ENCODE data around the gene DAB2IP. TPM values are rescaled to one million over a fixed set of nuclear protein-coding genes. Genes with fewer than 3 reads are reported as not detected.

DAB2IP gene
- total and polyA plus RNA-seq, 4 donors = 16.6 to 58.9 (median 40.3) TPM

- no peaks in the 10 kb centered on the region for H3K9me3 ChIP-seq (ENCODE audit: control insufficient read depth, insufficient read depth, low read length)
- no peak for DNase-seq (ENCODE audit: low read depth in 4 of 6, low spot score in 6 of 6)
- no peak overlapping the region for H3K27ac ChIP-seq (ENCODE audit: low read depth, low read length)
- H3K4me1 ChIP-seq (ENCODE audit: control insufficient read depth, insufficient read depth, low read length) = peaks cover 45% of the 10 kb centered on the region
- H3K36me3 ChIP-seq (ENCODE audit: control insufficient read depth, insufficient read depth, low read length) = peaks cover 78% of the 10 kb centered on the region
- H3K4me3 ChIP-seq (ENCODE audit: low read depth, low read length) = no peak overlapping the region
- 91% methylated on average over 19 of the region's 19 CpGs for WGBS (ENCODE audit: insufficient coverage)
- no peaks in the 10 kb centered on the region for H3K27me3 ChIP-seq (ENCODE audit: control insufficient read depth, insufficient read depth, low read length)
Measured at GRCh38 chr9:121773954-121774714, 122.7 kb downstream of the DAB2IP start.

- H3K4me1 ChIP-seq (ENCODE audit: control insufficient read depth, insufficient read depth, low read length) = peaks cover 51% of the 10 kb centered on the region
- WGBS (ENCODE audit: insufficient coverage) = 77% methylated on average over 16 of the region's 26 CpGs
- DNase-seq (ENCODE audit: low read depth in 4 of 6, low spot score in 6 of 6) = peak in 1 of 6 donors; percentile 55
- H3K27me3 ChIP-seq (ENCODE audit: control insufficient read depth, insufficient read depth, low read length) = no peaks in the 10 kb centered on the region
- peaks cover 71% of the 10 kb centered on the region for H3K36me3 ChIP-seq (ENCODE audit: control insufficient read depth, insufficient read depth, low read length)
- H3K9me3 ChIP-seq (ENCODE audit: control insufficient read depth, insufficient read depth, low read length) = no peaks in the 10 kb centered on the region
- H3K4me3 ChIP-seq (ENCODE audit: low read depth, low read length) = no peak overlapping the region
- H3K27ac ChIP-seq (ENCODE audit: low read depth, low read length) = no peak overlapping the region
Measured at GRCh38 chr9:121774715-121775613, 123.5 kb downstream of the DAB2IP start.

- H3K36me3 ChIP-seq (ENCODE audit: control insufficient read depth, insufficient read depth, low read length) = peaks cover 72% of the 10 kb centered on the region
- H3K9me3 ChIP-seq (ENCODE audit: control insufficient read depth, insufficient read depth, low read length) = no peaks in the 10 kb centered on the region
- H3K27me3 ChIP-seq (ENCODE audit: control insufficient read depth, insufficient read depth, low read length) = no peaks in the 10 kb centered on the region
- WGBS (ENCODE audit: insufficient coverage) = 97% methylated on average over 23 of the region's 23 CpGs
- H3K4me1 ChIP-seq (ENCODE audit: control insufficient read depth, insufficient read depth, low read length) = peaks cover 60% of the 10 kb centered on the region
- H3K27ac ChIP-seq (ENCODE audit: low read depth, low read length) = no peak overlapping the region
- DNase-seq (ENCODE audit: low read depth in 4 of 6, low spot score in 6 of 6) = no peak
- H3K4me3 ChIP-seq (ENCODE audit: low read depth, low read length) = no peak overlapping the region
Measured at GRCh38 chr9:121776001-121776738, 124.7 kb downstream of the DAB2IP start.

GRCh38 chr9:121776739-121777637, 125.6 kb downstream of the DAB2IP start:
- H3K27ac ChIP-seq (ENCODE audit: low read depth, low read length) = no peak overlapping the region
- peaks cover 72% of the 10 kb centered on the region for H3K36me3 ChIP-seq (ENCODE audit: control insufficient read depth, insufficient read depth, low read length)
- WGBS (ENCODE audit: insufficient coverage) = 92% methylated on average over 4 of the region's 8 CpGs

GRCh38 chr9:121778252-121779225, 127.1 kb downstream of the DAB2IP start:
- H3K9me3 ChIP-seq (ENCODE audit: control insufficient read depth, insufficient read depth, low read length) = no peaks in the 10 kb centered on the region
- H3K4me3 ChIP-seq (ENCODE audit: low read depth, low read length) = no peak overlapping the region
- WGBS (ENCODE audit: insufficient coverage) = no CpG with 5 or more reads among the region's 4 CpGs
- no peaks in the 10 kb centered on the region for H3K27me3 ChIP-seq (ENCODE audit: control insufficient read depth, insufficient read depth, low read length)
- peak overlapping the region; percentile 49 for H3K27ac ChIP-seq (ENCODE audit: low read depth, low read length)
- H3K4me1 ChIP-seq (ENCODE audit: control insufficient read depth, insufficient read depth, low read length) = peaks cover 54% of the 10 kb centered on the region
- peak in 2 of 6 donors; percentile 67 to 72 for DNase-seq (ENCODE audit: low read depth in 4 of 6, low spot score in 6 of 6)
- H3K36me3 ChIP-seq (ENCODE audit: control insufficient read depth, insufficient read depth, low read length) = peaks cover 72% of the 10 kb centered on the region

More at GRCh38 chr9:121776739-121777637, 125.6 kb downstream of the DAB2IP start:
- peaks cover 54% of the 10 kb centered on the region for H3K4me1 ChIP-seq (ENCODE audit: control insufficient read depth, insufficient read depth, low read length)
- no peaks in the 10 kb centered on the region for H3K9me3 ChIP-seq (ENCODE audit: control insufficient read depth, insufficient read depth, low read length)
- H3K27me3 ChIP-seq (ENCODE audit: control insufficient read depth, insufficient read depth, low read length) = no peaks in the 10 kb centered on the region
- no peak for DNase-seq (ENCODE audit: low read depth in 4 of 6, low spot score in 6 of 6)
- no peak overlapping the region for H3K4me3 ChIP-seq (ENCODE audit: low read depth, low read length)

- no peaks in the 10 kb centered on the region for H3K9me3 ChIP-seq (ENCODE audit: control insufficient read depth, insufficient read depth, low read length)
- 42% methylated on average over 8 of the region's 13 CpGs for WGBS (ENCODE audit: insufficient coverage)
- H3K4me3 ChIP-seq (ENCODE audit: low read depth, low read length) = no peak overlapping the region
Measured at GRCh38 chr9:121779381-121780117, 128.1 kb downstream of the DAB2IP start.

GRCh38 chr9:121780177-121781040, 129.0 kb downstream of the DAB2IP start:
- no peak for DNase-seq (ENCODE audit: low read depth in 4 of 6, low spot score in 6 of 6)
- H3K27ac ChIP-seq (ENCODE audit: low read depth, low read length) = peak overlapping the region; percentile 54
- H3K36me3 ChIP-seq (ENCODE audit: control insufficient read depth, insufficient read depth, low read length) = peaks cover 69% of the 10 kb centered on the region
- no peak overlapping the region for H3K4me3 ChIP-seq (ENCODE audit: low read depth, low read length)
- WGBS (ENCODE audit: insufficient coverage) = 80% methylated on average over 16 of the region's 17 CpGs
- no peaks in the 10 kb centered on the region for H3K9me3 ChIP-seq (ENCODE audit: control insufficient read depth, insufficient read depth, low read length)
- no peaks in the 10 kb centered on the region for H3K27me3 ChIP-seq (ENCODE audit: control insufficient read depth, insufficient read depth, low read length)
- H3K4me1 ChIP-seq (ENCODE audit: control insufficient read depth, insufficient read depth, low read length) = peaks cover 52% of the 10 kb centered on the region

More at GRCh38 chr9:121779381-121780117, 128.1 kb downstream of the DAB2IP start:
- peak in 3 of 6 donors; percentile 15 to 73 (median 52) for DNase-seq (ENCODE audit: low read depth in 4 of 6, low spot score in 6 of 6)
- Histone ChIP-seq H3K27me3 (ENCODE audit: control insufficient read depth, insufficient read depth, low read length) (no peaks in the 10 kb centered on the region), H3K27ac (ENCODE audit: low read depth, low read length) (peak overlapping the region; percentile 54), H3K4me1 (ENCODE audit: control insufficient read depth, insufficient read depth, low read length) (peaks cover 54% of the 10 kb centered on the region), H3K36me3 (ENCODE audit: control insufficient read depth, insufficient read depth, low read length) (peaks cover 72% of the 10 kb centered on the region)
